Stimulated activated naive CD8-positive, alpha-beta T cell treated with anti-CD3 and anti-CD28 coated beads, Interleukin-15, amount 100 ng/mL, for 72 hours (primary cell): ENCODE measurements around the gene CD207.
"Not testable (repeated sequence)": the region's sequence is repeated elsewhere in the genome, so short reads cannot be mapped to it uniquely, and the experiment has no call there.

Experiments
- ATAC-seq: fragments of 150-1000 bp; cut with Tn5 transposase; 2 replicates; pipeline ENCODE4 v1.10.0; 2021; ENCODE audit warnings: mild to moderate bottlenecking, moderate library complexity
- DNase-seq, 2 donors: peaks; one replicate each; pipeline ENCODE4 v3.0.0; 2021 to 2022
- H3K27ac Mint-ChIP-seq, 2 donors: one replicate each; pipeline ENCODE4 v1.8.0; 2022; ENCODE audit warnings: mild to moderate bottlenecking in 2 of 2, mixed read lengths in 2 of 2, moderate library complexity in 2 of 2
- H3K27me3 Mint-ChIP-seq: one replicate; pipeline ENCODE4 v1.8.0; 2022; ENCODE audit warnings: mixed read lengths
- H3K4me1 Mint-ChIP-seq: one replicate; pipeline ENCODE4 v1.8.0; 2022; ENCODE audit warnings: mild to moderate bottlenecking, mixed read lengths
- H3K4me3 Mint-ChIP-seq, 2 donors: one replicate each; pipeline ENCODE4 v1.8.0; 2022; ENCODE audit warnings: mild to moderate bottlenecking in 2 of 2, mixed read lengths in 2 of 2, moderate library complexity in 1 of 2
- H3K9me3 Mint-ChIP-seq, 2 donors: one replicate each; pipeline ENCODE4 v1.8.0; 2022; ENCODE audit warnings: mixed read lengths in 2 of 2

CD207 gene

DNA sequence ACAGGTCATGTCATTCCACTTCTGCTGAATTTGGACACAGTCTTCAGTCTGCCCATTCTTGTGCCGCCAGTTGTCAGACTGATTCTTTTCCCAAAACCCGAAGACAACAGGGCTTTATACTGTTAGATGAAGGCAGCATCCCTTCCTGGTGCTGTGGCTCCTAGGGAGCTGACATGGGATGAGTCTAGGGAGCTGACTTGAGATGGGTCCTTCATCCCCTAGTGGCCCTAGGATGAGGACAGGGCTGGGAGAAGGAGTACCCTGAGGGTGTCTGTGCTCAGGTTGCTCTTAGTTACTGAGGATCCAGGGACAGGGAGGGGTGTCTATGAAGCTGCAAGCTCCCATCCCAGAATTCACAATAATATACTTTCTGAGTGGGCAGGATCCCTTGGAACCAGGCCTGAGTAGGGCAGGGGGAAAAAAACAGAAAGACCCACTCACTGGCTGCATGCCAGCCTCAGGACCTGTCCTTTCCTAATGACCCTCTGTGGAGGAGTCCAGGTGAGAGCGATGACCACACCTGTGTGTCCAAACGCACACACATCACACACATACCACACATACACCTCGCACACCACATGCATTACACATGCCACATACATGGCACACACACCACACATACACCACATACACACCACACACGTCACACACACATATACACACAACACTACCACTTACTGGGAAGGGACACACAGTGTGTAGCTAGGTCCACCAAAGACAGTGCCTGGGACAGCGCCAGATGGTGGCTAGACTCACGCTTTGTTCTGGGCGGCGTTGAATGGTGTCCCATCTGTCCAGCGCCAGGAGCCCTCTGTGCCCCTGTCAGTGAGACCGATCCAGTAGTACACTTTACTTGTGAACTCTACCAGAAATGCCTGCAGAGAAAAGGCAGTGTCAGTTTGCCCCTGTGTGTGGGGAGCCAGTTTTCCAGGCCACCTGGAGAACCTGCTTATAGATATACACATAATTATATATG lies 26.3 kb downstream of the CD207 start:
- ATAC-seq (no peak), DNase-seq (no peak)
- Mint-ChIP-seq H3K9me3 (no peaks in the 10 kb centered on the region), H3K4me3 (no peak overlapping the region), H3K4me1 (no peaks in the 10 kb centered on the region), H3K27ac (peak overlapping the region in 1 of 2 donors; percentile 42), H3K27me3 (no peaks in the 10 kb centered on the region)

DNA sequence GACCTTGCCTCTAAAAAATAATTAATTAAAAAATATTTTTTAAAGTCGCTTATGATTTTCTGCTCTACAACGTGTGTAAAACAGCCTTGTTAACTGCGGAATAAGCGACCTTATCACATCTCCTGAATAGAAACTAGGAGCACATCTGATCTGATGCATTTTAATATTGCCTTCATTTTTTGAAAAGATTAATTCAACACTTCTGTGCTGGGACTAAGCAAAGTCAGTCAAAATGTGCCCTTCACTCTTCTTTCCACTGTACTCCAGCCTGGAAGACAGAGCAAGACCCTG lies 27.8 kb downstream of the CD207 start:
- Mint-ChIP-seq H3K27ac (no peak overlapping the region), H3K9me3 (no peaks in the 10 kb centered on the region), H3K4me3 (no peak overlapping the region), H3K27me3 (no peaks in the 10 kb centered on the region), H3K4me1 (no peaks in the 10 kb centered on the region)
- no peak for ATAC-seq
- DNase-seq = no peak

DNA sequence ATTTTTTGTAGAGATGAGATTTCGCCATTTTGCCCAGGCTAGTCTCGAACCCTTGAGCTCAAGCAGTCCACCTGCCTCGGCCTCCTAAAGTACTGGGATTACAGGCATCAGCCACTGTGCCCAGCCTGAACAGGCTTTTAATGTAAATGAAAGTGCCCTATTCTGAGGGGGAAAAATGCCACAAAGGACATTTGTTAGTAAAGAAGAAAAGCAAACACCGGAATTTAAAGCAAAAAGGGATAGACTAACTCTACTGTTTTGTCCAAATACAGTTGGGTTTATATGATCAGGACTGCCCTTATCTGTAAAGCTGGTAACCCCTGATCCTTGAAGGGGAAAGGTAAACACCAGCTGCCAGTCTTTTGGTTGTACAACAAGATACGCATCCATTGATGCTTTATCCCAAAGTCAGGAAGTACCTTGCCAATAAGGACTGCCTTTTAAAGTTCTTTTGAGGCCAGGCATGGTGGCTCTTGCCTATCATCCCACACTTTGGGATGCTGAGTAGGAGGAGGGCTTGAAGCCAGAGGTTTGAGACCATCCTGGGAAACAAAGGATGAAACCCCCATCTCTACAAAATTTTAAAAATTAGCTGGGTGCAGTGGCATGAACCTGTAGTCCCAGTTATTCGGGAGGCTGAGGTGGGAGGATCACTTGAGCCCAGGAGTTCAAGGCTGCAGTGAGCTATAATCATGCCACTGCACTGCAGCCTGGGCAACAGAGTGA lies 28.4 kb downstream of the CD207 start:
- H3K4me3 Mint-ChIP-seq = no peak overlapping the region
- no peaks in the 10 kb centered on the region for H3K27me3 Mint-ChIP-seq
- DNase-seq = no peak
- no peaks in the 10 kb centered on the region for H3K4me1 Mint-ChIP-seq
- H3K9me3 Mint-ChIP-seq = no peaks in the 10 kb centered on the region
- no peak overlapping the region for H3K27ac Mint-ChIP-seq
- no peak for ATAC-seq

- H3K27me3 Mint-ChIP-seq = peaks cover 3% of the 10 kb centered on the region
- no peak overlapping the region for H3K4me3 Mint-ChIP-seq
- DNase-seq (no peak), ATAC-seq (no peak)
- H3K9me3 Mint-ChIP-seq = no peaks in the 10 kb centered on the region
- H3K4me1 Mint-ChIP-seq = no peaks in the 10 kb centered on the region
- H3K27ac Mint-ChIP-seq = no peak overlapping the region
These were observed 29.0 kb downstream of the CD207 start for GRCh38 chr2:70806620-70807019.

DNA sequence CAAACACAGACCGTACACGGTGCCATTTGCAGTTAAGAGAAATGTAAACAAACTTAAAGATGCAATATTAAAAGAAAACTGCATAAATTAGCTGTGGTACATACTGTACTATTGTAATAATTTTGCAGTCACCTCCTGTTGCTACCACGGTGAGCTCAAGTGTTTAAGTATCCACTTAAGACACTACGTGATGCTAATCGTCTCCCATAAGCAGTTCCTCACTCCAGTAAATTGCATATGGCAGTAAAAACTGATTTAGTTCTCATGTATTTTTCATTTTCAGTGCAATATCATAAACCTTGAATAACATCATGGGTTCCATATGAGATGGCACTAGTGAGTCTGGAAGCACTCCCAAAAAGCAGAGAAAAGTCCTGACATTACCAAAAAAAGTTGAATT lies 29.6 kb downstream of the CD207 start:
- ATAC-seq = no peak
- H3K27me3 Mint-ChIP-seq = peaks cover 7% of the 10 kb centered on the region
- H3K4me3 Mint-ChIP-seq = no peak overlapping the region
- no peaks in the 10 kb centered on the region for H3K9me3 Mint-ChIP-seq
- H3K27ac Mint-ChIP-seq = no peak overlapping the region
- no peaks in the 10 kb centered on the region for H3K4me1 Mint-ChIP-seq
- no peak for DNase-seq

- H3K9me3 Mint-ChIP-seq = peaks cover 9 to 12% of the 10 kb centered on the region in 2 donors
These were observed 33.9 kb downstream of the CD207 start for GRCh38 chr2:70801607-70802263.

GRCh38 chr2:70799706-70800105 lies 35.9 kb downstream of the CD207 start:
- Mint-ChIP-seq H3K27ac (no peak overlapping the region), H3K4me1 (peaks cover 11% of the 10 kb centered on the region), H3K4me3 (no peak overlapping the region), H3K27me3 (peaks cover 17% of the 10 kb centered on the region), H3K9me3 (peaks cover 9 to 12% of the 10 kb centered on the region in 2 donors)
- DNase-seq (no peak), ATAC-seq (no peak)

More at GRCh38 chr2:70801607-70802263, 33.9 kb downstream of the CD207 start:
- Mint-ChIP-seq H3K4me1 (no peaks in the 10 kb centered on the region), H3K27me3 (peaks cover 17% of the 10 kb centered on the region), H3K27ac (no peak overlapping the region), H3K4me3 (no peak overlapping the region)
- ATAC-seq (no peak), DNase-seq (no peak)

- H3K4me3 Mint-ChIP-seq, H3K27ac Mint-ChIP-seq, DNase-seq, ATAC-seq: not testable (repeated sequence)
- Mint-ChIP-seq H3K27me3 (peaks cover 24% of the 10 kb centered on the region), H3K4me1 (peaks cover 11% of the 10 kb centered on the region), H3K9me3 (peaks cover 9 to 12% of the 10 kb centered on the region in 2 donors)
These were observed 37.6 kb downstream of the CD207 start for GRCh38 chr2:70797996-70798395.

DNA sequence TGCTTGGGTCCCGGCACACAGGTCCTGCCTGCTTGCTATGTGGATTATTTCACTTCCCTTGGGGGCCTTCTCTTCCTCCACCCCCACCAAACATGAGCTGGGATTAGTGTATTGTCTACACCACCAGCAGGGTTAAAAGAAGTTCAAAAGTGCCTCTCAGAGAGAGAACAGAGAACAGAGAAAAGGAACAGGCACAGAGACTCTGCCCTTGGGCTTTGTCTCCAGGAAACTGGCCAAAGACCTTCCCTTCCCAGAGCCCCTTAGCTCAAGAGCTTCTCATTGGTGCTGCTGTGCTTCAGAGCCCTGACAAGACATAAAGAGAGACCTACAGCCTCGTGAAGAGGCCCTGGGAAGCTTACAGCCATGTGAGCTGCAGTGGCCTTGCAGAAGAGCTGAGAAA lies 38.1 kb downstream of the CD207 start:
- Mint-ChIP-seq H3K9me3 (peaks cover 9 to 12% of the 10 kb centered on the region in 2 donors), H3K27me3 (peaks cover 24% of the 10 kb centered on the region), H3K27ac (no peak overlapping the region), H3K4me3 (no peak overlapping the region), H3K4me1 (peaks cover 11% of the 10 kb centered on the region)
- DNase-seq (no peak), ATAC-seq (no peak)

DNA sequence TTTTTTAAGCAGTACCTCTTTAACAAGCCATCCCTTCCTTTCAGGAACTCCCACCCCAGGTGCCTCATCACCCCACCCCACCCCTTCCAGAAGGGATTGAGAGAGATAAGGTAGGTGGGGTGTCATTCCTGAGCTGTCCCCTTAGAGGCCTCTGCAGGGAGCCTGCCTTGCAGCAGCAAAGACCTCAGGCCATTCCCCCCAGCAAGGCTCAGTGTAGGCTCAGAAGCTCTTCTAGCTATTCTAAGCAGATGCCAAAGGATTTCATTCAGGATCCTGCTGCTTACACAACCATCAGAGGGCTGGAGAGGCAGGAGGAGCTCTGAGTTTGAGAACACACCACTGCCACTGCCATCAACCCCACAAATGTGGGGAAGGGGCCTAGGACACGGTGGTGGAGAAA lies 39.4 kb downstream of the CD207 start:
- Mint-ChIP-seq H3K27me3 (peaks cover 28% of the 10 kb centered on the region), H3K27ac (no peak overlapping the region), H3K4me1 (peaks cover 11% of the 10 kb centered on the region), H3K9me3 (peaks cover 9 to 12% of the 10 kb centered on the region in 2 donors), H3K4me3 (no peak overlapping the region)
- no peak for ATAC-seq
- no peak for DNase-seq

- H3K27me3 Mint-ChIP-seq = peaks cover 34% of the 10 kb centered on the region
- H3K9me3 Mint-ChIP-seq = peaks cover 9 to 12% of the 10 kb centered on the region in 2 donors
- H3K4me3 Mint-ChIP-seq = no peak overlapping the region
- H3K4me1 Mint-ChIP-seq = peaks cover 11% of the 10 kb centered on the region
- DNase-seq = no peak
- ATAC-seq = no peak
- H3K27ac Mint-ChIP-seq = peak overlapping the region in 1 of 2 donors; percentile 71
These were observed 40.2 kb downstream of the CD207 start for GRCh38 chr2:70795164-70795995.

- H3K9me3 Mint-ChIP-seq = peaks cover 0 to 5% of the 10 kb centered on the region in 2 donors
- no peak for ATAC-seq
- H3K27ac Mint-ChIP-seq = no peak overlapping the region
- H3K27me3 Mint-ChIP-seq = peaks cover 44% of the 10 kb centered on the region
- DNase-seq = no peak
- H3K4me3 Mint-ChIP-seq = no peak overlapping the region
- H3K4me1 Mint-ChIP-seq = peaks cover 23% of the 10 kb centered on the region
These were observed 42.2 kb downstream of the CD207 start for GRCh38 chr2:70793450-70793849.

DNA sequence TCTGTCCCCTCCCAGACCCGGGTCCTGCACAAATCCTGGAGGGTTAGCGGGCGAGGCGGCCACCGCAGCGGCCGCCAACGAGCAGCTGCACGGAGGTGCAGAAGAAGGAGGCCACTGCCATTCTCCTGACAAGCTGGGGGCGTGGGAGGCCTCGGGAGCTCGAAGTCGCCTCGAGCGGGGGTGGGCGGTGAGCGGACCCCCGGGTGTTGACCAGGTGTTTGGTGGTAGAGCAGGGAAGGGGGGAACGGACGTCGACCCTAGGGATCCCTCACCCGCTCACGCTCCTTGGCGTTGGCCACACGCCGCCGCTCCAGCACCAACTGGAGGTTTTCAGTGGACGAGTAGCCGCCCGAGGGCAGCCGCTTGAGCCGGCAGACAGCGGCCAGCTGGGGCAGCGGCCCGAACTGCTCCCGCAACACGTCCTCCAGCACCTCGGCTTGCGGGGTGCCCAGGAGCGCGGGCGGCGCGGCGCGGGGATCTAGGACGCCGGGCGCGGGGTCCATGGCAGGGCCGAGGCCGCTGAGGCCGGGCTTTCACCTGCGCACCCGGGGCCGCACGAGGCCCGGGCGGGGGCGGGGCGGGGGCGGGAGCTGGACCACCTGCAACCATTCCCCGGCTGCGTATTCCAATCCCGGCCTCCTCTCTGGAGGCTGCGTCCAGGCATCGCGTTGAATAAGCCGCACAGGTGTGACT lies 45.3 kb downstream of the CD207 start, which contains the start of gene FIGLA:
TSS of gene FIGLA (minus strand) at position 508 of the 693 bp plus-strand sequence. CDS start at position 503, 5 bp downstream.
- peak; percentile 16 for ATAC-seq
- peak; percentile 10 to 17 for DNase-seq
- no peaks in the 10 kb centered on the region for H3K9me3 Mint-ChIP-seq
- peak within 1 kb of the TSS in 1 of 2 donors; percentile 53 for H3K27ac Mint-ChIP-seq
- peaks cover 19% of the 10 kb centered on the region for H3K4me1 Mint-ChIP-seq
- H3K27me3 Mint-ChIP-seq = peaks cover 60% of the 10 kb centered on the region
- H3K4me3 Mint-ChIP-seq = peak within 1 kb of the TSS; percentile 78 to 79

- ATAC-seq = peak; percentile 86
- peaks cover 19% of the 10 kb centered on the region for H3K4me1 Mint-ChIP-seq
These were observed 46.1 kb downstream of the CD207 start for GRCh38 chr2:70789304-70790135.

More at GRCh38 chr2:70789304-70790135, 46.1 kb downstream of the CD207 start:
- DNase-seq = peak; percentile 72 to 76
- Mint-ChIP-seq H3K27me3 (peaks cover 60% of the 10 kb centered on the region), H3K9me3 (no peaks in the 10 kb centered on the region), H3K4me3 (peak overlapping the region; percentile 78 to 79), H3K27ac (peak overlapping the region in 1 of 2 donors; percentile 53)
